Keratinocyte (primary cell): ENCODE data around the gene SEMA7A. TPM values are rescaled to one million over a fixed set of nuclear protein-coding genes. Genes with fewer than 3 reads are reported as not detected.

Experiments
- DNase-seq: peaks from one replicate; pipeline ENCODE4 v3.0.0-alpha.2; 2011; ENCODE audit warnings: low read depth, missing footprints, low spot score
- FAIRE-seq: peaks from 2 replicates; lab custom pipeline; 2011; peaks lifted over from hg19 to GRCh38; lab: Jason Lieb, UNC
- H2AFZ ChIP-seq: 2 replicates; pipeline ENCODE4 v1.6.0; 2012; ENCODE audit warnings: low read length, control low read depth, inconsistent platforms; ENCODE audit not compliant: control insufficient read depth
- H3K27ac ChIP-seq: 2 replicates; pipeline ENCODE4 v1.5.1; 2011; ENCODE audit warnings: low read length; ENCODE audit not compliant: control insufficient read depth, insufficient read depth
- H3K27me3 ChIP-seq: 3 replicates; pipeline ENCODE4 v1.6.0; 2011; ENCODE audit warnings: low read length; ENCODE audit not compliant: control insufficient read depth, insufficient read depth; ENCODE audit errors: extremely low read depth
- H3K36me3 ChIP-seq, 2 experiments: 2 replicates in 1 of 2; 3 replicates in 1 of 2; pipeline ENCODE4 v1.5.1; 2011; ENCODE audit warnings: low read length in 2 of 2, mild to moderate bottlenecking in 1 of 2; ENCODE audit not compliant: control insufficient read depth in 2 of 2, insufficient read depth in 2 of 2; ENCODE audit errors: extremely low read depth in 1 of 2
- H3K4me1 ChIP-seq: 3 replicates; pipeline ENCODE4 v1.5.1; 2011; ENCODE audit warnings: low read length; ENCODE audit not compliant: control insufficient read depth, insufficient read depth; ENCODE audit errors: extremely low read depth
- H3K4me2 ChIP-seq: 3 replicates; pipeline ENCODE4 v1.6.0; 2011; ENCODE audit warnings: low read depth, low read length; ENCODE audit not compliant: control insufficient read depth, insufficient read depth; ENCODE audit errors: extremely low read depth
- H3K4me3 ChIP-seq, 3 experiments: fragments of 200-600 bp in 1 of 3; sonication (generic) in 1 of 3; 2 replicates in 2 of 3; 3 replicates in 1 of 3; pipeline ENCODE4 v1.5.1; 2011 to 2016; ENCODE audit warnings: low read length in 3 of 3, mild to moderate bottlenecking in 3 of 3, control low read depth in 2 of 3, inconsistent platforms in 1 of 3, low read depth in 1 of 3, mixed read lengths in 1 of 3, mixed run types in 1 of 3, moderate library complexity in 1 of 3; ENCODE audit not compliant: control insufficient read depth in 2 of 3, insufficient read depth in 2 of 3; ENCODE audit errors: extremely low read depth in 1 of 3
- H3K79me2 ChIP-seq: 2 replicates; pipeline ENCODE4 v1.6.0; 2012; ENCODE audit warnings: low read length; ENCODE audit not compliant: control insufficient read depth, insufficient read depth
- H3K9ac ChIP-seq: 3 replicates; pipeline ENCODE4 v1.6.0; 2011; ENCODE audit warnings: low read length; ENCODE audit not compliant: control insufficient read depth, insufficient read depth; ENCODE audit errors: extremely low read depth
- H3K9me1 ChIP-seq: 3 replicates; pipeline ENCODE4 v1.6.0; 2011; ENCODE audit warnings: low read length; ENCODE audit not compliant: control insufficient read depth, insufficient read depth; ENCODE audit errors: extremely low read depth
- H3K9me3 ChIP-seq: 2 replicates; pipeline ENCODE4 v1.5.1; 2012; ENCODE audit warnings: low read depth, low read length; ENCODE audit not compliant: control insufficient read depth
- H4K20me1 ChIP-seq: 3 replicates; pipeline ENCODE4 v1.6.0; 2011; ENCODE audit warnings: low read length; ENCODE audit not compliant: control insufficient read depth, insufficient read depth; ENCODE audit errors: extremely low read depth
- EZH2 ChIP-seq: IDR thresholded peaks from one replicate; pipeline ENCODE4 v1.6.1; 2012; ENCODE audit warnings: inconsistent platforms, mild to moderate bottlenecking, low read length, moderate library complexity
- dilution Hi-C: fragments of 300-500 bp; cut with MboI; formaldehyde crosslinking; loops from one replicate; pipeline ENCODE4 v1.7.0; 2020; ENCODE audit warnings: low sequenced_read_pairs; ENCODE audit not compliant: extremely low pct_ligation_motif_present
- polyA plus RNA-seq, 5 experiments: library from polyadenylated mRNA; depleted of rRNA in 3 of 5; stranded (reverse) in 3 of 5; stranded (forward) in 1 of 5; unstranded in 1 of 5; fragments of >200 nt; gene quantifications; 1 replicate in 1 of 5; 2 replicates in 3 of 5; 3 replicates in 1 of 5; pipeline versions ENCODE4 v1.2.1 to v1.2.3, GENCODE V29; 2011 to 2012; ENCODE audit warnings: missing spikeins in 2 of 5, low read depth in 1 of 5, low replicate concordance in 1 of 5
- TF ChIP-seq, protein P1 (sequence below), 3 experiments: IDR thresholded peaks in 1 of 3; conservative IDR thresholded peaks in 1 of 3; optimal IDR thresholded peaks in 1 of 3; 2 replicates in 2 of 3; 3 replicates in 1 of 3; pipeline versions ENCODE3 to v1.5.1; 2011; ENCODE audit warnings: low read length in 3 of 3, mild to moderate bottlenecking in 3 of 3, moderate library complexity in 2 of 3, control low read depth in 1 of 3, inconsistent platforms in 1 of 3; ENCODE audit not compliant: insufficient read depth in 2 of 3; ENCODE audit errors: extremely low read depth in 1 of 3

The SEMA7A gene
- polyA plus RNA-seq, 1 donor (not counting 4 experiments of a cell fraction or from before 2014, with no cell fraction given): 8.0 TPM

DNA sequence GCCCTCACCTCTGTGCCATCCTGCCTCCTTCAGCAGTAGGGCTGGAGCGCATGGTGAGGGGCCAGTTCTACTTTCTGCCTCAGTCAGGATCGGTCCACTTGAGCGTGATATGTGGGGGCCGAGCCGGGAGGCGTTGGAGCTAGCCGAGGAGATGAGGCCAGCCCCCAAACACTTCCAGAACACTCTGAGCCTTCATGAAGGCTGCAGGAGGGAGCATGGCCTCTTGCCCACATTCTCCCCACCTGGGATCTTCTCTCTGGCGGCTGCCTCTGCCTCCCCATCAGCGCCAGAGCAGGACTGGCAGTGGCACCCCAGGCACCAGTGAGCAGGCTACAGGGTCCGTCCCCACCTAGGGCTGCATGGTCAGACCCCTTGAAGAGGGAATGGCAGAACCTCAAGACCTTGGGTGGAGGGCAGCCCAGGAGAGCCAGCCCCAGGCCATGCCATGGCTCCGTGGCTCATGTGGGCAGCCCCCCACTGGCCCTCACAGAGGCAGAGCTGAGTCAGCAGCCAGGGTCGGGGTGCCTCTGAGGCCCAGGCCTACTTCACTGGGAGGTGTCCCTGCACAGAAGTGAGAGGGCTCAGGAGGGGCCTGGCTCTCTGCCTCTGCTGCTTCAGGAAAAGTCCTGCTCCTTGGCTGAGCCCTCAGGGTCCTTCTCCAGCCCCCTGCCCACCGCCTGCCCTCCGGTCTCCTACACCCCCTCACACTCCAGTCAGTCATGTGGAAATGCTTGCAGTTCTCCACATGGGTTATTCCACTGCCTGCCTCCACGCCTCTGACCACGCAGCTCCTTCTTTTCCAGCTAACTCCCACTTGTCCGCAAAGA, 38.2 kb downstream of the SEMA7A start:
- Histone ChIP-seq H3K9ac (peak overlapping the region; percentile 75), H3K27ac (peak overlapping the region; percentile 88), H3K36me3 (no peaks in the 10 kb centered on the region), H3K4me1 (peaks cover 54% of the 10 kb centered on the region), H3K4me2 (peak overlapping the region; percentile 30), H4K20me1 (no peaks in the 10 kb centered on the region), H3K79me2 (no peaks in the 10 kb centered on the region), H3K9me1 (peaks cover 2% of the 10 kb centered on the region), H3K9me3 (no peaks in the 10 kb centered on the region), H2AFZ (no peak overlapping the region), H3K4me3 (no peak overlapping the region), H3K27me3 (no peaks in the 10 kb centered on the region)
- FAIRE-seq (no peak), DNase-seq (no peak)
- TF ChIP-seq, protein P1, sequence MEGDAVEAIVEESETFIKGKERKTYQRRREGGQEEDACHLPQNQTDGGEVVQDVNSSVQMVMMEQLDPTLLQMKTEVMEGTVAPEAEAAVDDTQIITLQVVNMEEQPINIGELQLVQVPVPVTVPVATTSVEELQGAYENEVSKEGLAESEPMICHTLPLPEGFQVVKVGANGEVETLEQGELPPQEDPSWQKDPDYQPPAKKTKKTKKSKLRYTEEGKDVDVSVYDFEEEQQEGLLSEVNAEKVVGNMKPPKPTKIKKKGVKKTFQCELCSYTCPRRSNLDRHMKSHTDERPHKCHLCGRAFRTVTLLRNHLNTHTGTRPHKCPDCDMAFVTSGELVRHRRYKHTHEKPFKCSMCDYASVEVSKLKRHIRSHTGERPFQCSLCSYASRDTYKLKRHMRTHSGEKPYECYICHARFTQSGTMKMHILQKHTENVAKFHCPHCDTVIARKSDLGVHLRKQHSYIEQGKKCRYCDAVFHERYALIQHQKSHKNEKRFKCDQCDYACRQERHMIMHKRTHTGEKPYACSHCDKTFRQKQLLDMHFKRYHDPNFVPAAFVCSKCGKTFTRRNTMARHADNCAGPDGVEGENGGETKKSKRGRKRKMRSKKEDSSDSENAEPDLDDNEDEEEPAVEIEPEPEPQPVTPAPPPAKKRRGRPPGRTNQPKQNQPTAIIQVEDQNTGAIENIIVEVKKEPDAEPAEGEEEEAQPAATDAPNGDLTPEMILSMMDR (optimal IDR thresholded peaks at IDR 0.05 in 1 of 3, IDR thresholded peaks at IDR 0.05 in 1 of 3, conservative IDR thresholded peaks at IDR 0.05 in 1 of 3; ENCODE audit: extremely low read depth in 1 of 3, insufficient read depth in 2 of 3, low read length in 3 of 3): no peak
- no peak for TF ChIP-seq EZH2
- dilution Hi-C loops: no loop called here

DNA sequence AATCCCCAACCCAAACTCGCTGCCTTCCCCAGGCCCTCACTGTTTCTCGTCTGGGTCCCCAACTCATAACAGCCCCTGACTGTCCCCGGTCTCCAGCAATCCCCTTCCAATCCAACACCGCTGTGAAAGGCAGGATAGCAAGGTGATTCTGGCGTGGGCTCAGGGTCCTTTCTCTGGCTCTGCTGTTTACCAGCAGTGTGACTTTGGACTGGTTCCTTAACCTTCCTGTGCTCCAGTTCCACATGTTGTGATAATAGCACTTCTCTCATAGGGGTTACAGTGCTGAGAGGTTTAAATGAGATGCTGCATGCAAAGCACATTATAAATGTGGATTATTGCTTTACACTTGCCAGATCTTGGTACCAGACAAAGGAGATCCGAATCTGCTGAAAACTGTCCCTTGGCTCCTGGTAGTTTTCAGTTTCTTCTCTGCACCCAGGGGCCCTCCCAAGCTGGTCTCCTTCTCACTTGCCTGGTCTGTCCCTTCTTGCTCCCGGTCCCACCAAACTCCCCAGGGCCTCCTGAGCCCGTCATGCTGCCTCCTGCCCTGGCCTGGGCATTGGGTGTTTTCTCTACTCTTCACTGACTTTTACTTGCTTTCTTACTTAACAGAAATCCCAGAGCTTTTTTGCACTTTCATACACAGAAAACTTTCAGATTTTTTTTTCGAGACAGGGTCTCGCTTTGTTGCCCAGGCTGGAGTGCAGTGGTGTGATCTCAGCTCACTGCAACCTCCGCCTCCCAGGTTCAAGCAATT, 39.5 kb downstream of the SEMA7A start:
- H3K27me3 ChIP-seq: no peaks in the 10 kb centered on the region
- no peak for TF ChIP-seq EZH2
- TF ChIP-seq, protein P1 (optimal IDR thresholded peaks at IDR 0.05 in 1 of 3, IDR thresholded peaks at IDR 0.05 in 1 of 3, conservative IDR thresholded peaks at IDR 0.05 in 1 of 3; ENCODE audit: extremely low read depth in 1 of 3, insufficient read depth in 2 of 3, low read length in 3 of 3): no peak
- H3K79me2 ChIP-seq: no peaks in the 10 kb centered on the region
- no peaks in the 10 kb centered on the region for H3K9me3 ChIP-seq
- H2AFZ ChIP-seq: no peak overlapping the region
- no peak for DNase-seq
- peaks cover 41% of the 10 kb centered on the region for H3K4me1 ChIP-seq
- no peak overlapping the region for H3K27ac ChIP-seq
- no peaks in the 10 kb centered on the region for H3K9me1 ChIP-seq
- FAIRE-seq: no peak
- H4K20me1 ChIP-seq: no peaks in the 10 kb centered on the region
- H3K9ac ChIP-seq: no peak overlapping the region
- no peaks in the 10 kb centered on the region for H3K36me3 ChIP-seq
- H3K4me2 ChIP-seq: no peak overlapping the region
- no peak overlapping the region for H3K4me3 ChIP-seq
- dilution Hi-C loops: no loop called here
